ENCODE measurements around the gene HOXD10. TPM values are rescaled to one million over a fixed set of nuclear protein-coding genes. Genes with fewer than 3 reads are reported as not detected.

The HOXD10 gene
- total and polyA plus RNA-seq, 2 experiments from 2014 or later: 16.0 to 17.2 TPM

DNA sequence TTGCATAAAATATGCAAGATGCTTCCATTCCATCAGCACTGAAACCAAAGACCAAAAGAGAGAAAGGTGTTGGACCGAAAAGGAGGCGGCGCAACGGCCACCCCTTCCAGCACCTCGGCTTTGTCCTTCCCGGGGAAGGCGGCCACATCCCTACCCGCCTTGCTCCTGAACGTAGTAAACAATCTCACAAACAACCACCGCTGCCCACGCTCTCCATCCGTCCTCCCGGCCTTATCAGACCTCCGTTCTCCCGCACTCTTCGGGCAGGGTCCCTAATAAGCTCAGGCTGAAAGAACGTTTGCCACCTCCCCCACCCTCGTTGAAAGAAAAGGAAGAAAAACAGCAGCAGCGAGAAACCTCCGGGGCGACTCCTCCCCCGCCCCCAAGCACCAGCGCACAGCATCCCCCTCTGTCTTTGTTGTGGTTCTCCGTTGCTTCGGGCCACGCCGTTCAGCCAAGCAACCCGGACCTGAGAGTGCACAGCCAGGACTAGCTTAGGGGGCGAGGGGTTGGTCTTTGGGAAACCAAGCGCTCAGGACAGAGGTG lies 37.2 kb upstream of the HOXD10 start:
- H3K9me2 ChIP-seq (ENCODE audit: insufficient read depth): no peaks in the 10 kb centered on the region
- TF ChIP-seq EZH2phosphoT487 (IDR thresholded peaks at IDR 0.05; ENCODE audit: insufficient read depth, low read depth): no peak
- no peak for TF ChIP-seq EZH2 (IDR thresholded peaks at IDR 0.05; ENCODE audit: insufficient read depth, poor library complexity, severe bottlenecking)
- H3K79me2 ChIP-seq (ENCODE audit: insufficient read depth): no peaks in the 10 kb centered on the region
- no peaks in the 10 kb centered on the region for H4K20me1 ChIP-seq (ENCODE audit: insufficient read depth)
- WGBS, 2 experiments (ENCODE audit: low coverage in 1 of 2, low lambda C conversion rate in 2 of 2, missing lambda C conversion rate in 2 of 2): 11 to 16% methylated on average over 29 to 30 of the region's 30 CpGs
- DNase-seq: no peak
- peak overlapping the region; percentile 61 for H2AFZ ChIP-seq
- H3F3A ChIP-seq (ENCODE audit: insufficient read depth): no peaks in the 10 kb centered on the region
- no peaks in the 10 kb centered on the region for H3K9me3 ChIP-seq (ENCODE audit: low read depth)
- no peaks in the 10 kb centered on the region for H3K4me1 ChIP-seq (ENCODE audit: insufficient read depth)
- in situ Hi-C loops (cut with MboI): loop anchor here (5.0 to 10.0 kb wide), 2 partner anchors 392 to 715 kb away; no protein-coding TSS in a partner anchor
- no peak overlapping the region for H3K27ac ChIP-seq
- peaks cover 91% of the 10 kb centered on the region for H3K27me3 ChIP-seq (replicated peaks; ENCODE audit: insufficient read depth)
- H3K9ac ChIP-seq: no peak overlapping the region
- H3K4me3 ChIP-seq: peak overlapping the region; percentile 63
- peak overlapping the region; percentile 70 for H3K4me2 ChIP-seq (ENCODE audit: unreplicated experiment)
- H3K36me3 ChIP-seq (ENCODE audit: low read depth): no peaks in the 10 kb centered on the region

DNA sequence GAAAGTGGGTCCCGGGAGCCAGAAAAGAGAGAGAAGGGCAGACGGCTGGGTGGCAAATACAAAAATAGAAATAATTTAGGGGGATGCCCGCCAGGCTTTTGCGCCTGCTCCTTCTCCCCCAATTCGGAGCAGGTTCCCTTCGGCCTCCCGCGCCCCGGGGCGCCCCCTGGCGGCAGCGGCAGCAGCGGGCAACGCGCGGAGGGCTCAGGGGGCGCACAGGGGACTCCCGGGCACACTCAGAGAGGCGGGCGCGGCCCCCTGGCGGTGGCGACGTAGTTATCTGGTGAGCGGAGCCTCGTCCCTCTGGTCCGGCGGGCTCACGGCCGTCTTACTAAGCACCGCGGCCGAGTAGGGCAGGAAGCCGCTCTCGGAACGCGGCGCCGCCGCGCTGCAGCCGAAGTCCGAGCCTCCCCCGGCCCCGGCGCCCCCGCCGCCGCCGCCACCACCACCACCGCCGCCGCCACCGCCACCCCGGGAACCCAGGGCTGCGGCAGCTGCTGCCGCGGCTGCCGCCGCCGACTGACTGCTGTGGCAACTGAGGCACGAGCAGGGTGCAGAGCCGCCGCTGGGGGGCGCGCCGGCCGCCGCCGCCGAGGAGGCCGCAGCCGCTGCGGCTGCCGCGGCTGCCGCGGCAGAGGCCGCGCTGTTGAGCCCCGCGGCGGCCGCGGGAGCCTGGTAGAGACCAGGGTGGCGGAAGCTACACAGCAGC lies 36.6 kb upstream of the HOXD10 start:
- H3K36me3 ChIP-seq (ENCODE audit: low read depth): no peaks in the 10 kb centered on the region
- no peak for TF ChIP-seq EZH2 (IDR thresholded peaks at IDR 0.05; ENCODE audit: insufficient read depth, poor library complexity, severe bottlenecking)
- no peak for TF ChIP-seq EZH2phosphoT487 (IDR thresholded peaks at IDR 0.05; ENCODE audit: insufficient read depth, low read depth)
- no peaks in the 10 kb centered on the region for H3K79me2 ChIP-seq (ENCODE audit: insufficient read depth)
- no peak overlapping the region for H3K27ac ChIP-seq
- peaks cover 91% of the 10 kb centered on the region for H3K27me3 ChIP-seq (replicated peaks; ENCODE audit: insufficient read depth)
- H2AFZ ChIP-seq: peak overlapping the region; percentile 61
- H3K4me1 ChIP-seq (ENCODE audit: insufficient read depth): no peaks in the 10 kb centered on the region
- in situ Hi-C loops (cut with MboI): loop anchor here (5.0 to 10.0 kb wide), 2 partner anchors 393 to 715 kb away; no protein-coding TSS in a partner anchor
- peak overlapping the region; percentile 70 for H3K4me2 ChIP-seq (ENCODE audit: unreplicated experiment)
- no peaks in the 10 kb centered on the region for H3K9me3 ChIP-seq (ENCODE audit: low read depth)
- WGBS, 2 experiments (ENCODE audit: low coverage in 1 of 2, low lambda C conversion rate in 2 of 2, missing lambda C conversion rate in 2 of 2): 2 to 3% methylated on average over 52 to 62 of the region's 86 CpGs
- no peaks in the 10 kb centered on the region for H3K9me2 ChIP-seq (ENCODE audit: insufficient read depth)
- DNase-seq: peak; percentile 91
- H3K4me3 ChIP-seq: peak overlapping the region; percentile 63
- H4K20me1 ChIP-seq (ENCODE audit: insufficient read depth): no peaks in the 10 kb centered on the region
- no peaks in the 10 kb centered on the region for H3F3A ChIP-seq (ENCODE audit: insufficient read depth)
- no peak overlapping the region for H3K9ac ChIP-seq

DNA sequence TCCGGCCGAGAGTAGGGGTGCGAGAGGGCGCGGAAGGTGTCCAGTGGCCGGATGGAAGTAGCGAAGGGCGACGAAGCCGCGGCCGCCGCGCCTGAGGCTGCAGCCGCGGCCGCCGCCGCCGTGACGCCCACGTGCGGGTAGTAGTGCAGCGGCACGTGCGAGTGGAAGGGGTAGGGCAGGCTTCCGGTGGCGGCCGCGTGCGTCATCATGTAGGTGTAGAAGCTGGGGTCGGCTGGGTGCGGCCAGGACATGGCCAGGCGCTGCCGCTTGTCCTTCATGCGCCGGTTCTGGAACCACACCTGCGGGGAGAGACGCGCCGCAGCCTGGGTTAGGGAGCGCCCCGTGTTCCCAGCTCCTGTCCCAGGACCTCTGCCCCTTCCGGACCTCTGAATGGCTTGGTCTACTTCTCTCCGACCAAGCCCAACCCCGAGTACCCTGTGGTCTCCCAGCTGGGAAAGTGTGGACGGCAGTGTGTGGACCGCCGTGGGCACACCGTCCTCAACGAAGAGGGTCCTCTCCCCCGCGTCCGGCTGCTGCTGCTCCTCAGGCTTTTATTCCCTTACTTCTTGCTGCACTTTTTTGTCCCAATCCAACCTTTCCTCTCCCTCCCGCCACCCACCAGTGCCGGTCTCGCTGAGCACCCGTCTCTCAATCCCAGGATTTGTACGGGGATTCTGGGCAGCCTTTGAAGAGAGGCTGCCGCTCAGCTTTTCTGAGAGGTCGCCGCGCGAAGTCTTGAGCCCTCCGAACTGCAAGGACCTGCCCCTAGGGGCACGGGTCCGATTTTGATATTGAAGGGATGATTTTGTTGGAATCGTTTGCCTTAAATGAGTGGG lies 35.8 kb upstream of the HOXD10 start:
- in situ Hi-C loops (cut with MboI): no loop called here
- DNase-seq: peak; percentile 75

DNA sequence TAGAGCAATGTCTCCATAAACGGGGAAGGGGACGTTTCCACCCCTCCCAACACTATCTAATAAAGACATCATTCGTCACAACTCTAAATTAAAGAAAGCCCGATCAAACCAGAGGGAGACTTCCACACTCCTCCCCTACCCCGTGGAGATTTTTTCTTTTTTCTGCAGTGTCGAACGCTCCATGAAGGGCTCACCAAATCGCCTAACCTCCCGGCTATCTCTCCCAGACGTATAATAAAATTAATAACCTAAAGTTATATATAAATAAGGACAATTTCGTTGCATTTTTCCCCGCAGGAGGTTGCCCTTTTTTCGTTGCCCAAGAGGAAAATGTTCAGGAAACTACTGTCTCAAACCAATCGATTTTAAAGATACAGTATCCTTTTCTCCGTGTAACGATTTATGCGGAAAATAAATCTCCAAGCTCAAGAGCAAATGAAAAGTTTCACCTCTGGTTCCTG lies 35.2 kb upstream of the HOXD10 start:
- no peak for DNase-seq
- peaks cover 89% of the 10 kb centered on the region for H3K27me3 ChIP-seq (replicated peaks; ENCODE audit: insufficient read depth)
- no peaks in the 10 kb centered on the region for H3K9me2 ChIP-seq (ENCODE audit: insufficient read depth)
- in situ Hi-C loops (cut with MboI): no loop called here
- H4K20me1 ChIP-seq (ENCODE audit: insufficient read depth): no peaks in the 10 kb centered on the region
- no peaks in the 10 kb centered on the region for H3K9me3 ChIP-seq (ENCODE audit: low read depth)
- no peak overlapping the region for H3K27ac ChIP-seq
- TF ChIP-seq EZH2phosphoT487 (IDR thresholded peaks at IDR 0.05; ENCODE audit: insufficient read depth, low read depth) (no peak), EZH2 (IDR thresholded peaks at IDR 0.05; ENCODE audit: insufficient read depth, poor library complexity, severe bottlenecking) (peak; percentile 99)
- no peaks in the 10 kb centered on the region for H3K4me1 ChIP-seq (ENCODE audit: insufficient read depth)
- H3K36me3 ChIP-seq (ENCODE audit: low read depth): no peaks in the 10 kb centered on the region
- H3K79me2 ChIP-seq (ENCODE audit: insufficient read depth): no peaks in the 10 kb centered on the region
- no peak overlapping the region for H3K4me3 ChIP-seq
- H3K9ac ChIP-seq: no peak overlapping the region
- H2AFZ ChIP-seq: no peak overlapping the region
- no peak overlapping the region for H3K4me2 ChIP-seq (ENCODE audit: unreplicated experiment)
- WGBS, 2 experiments (ENCODE audit: low coverage in 1 of 2, low lambda C conversion rate in 2 of 2, missing lambda C conversion rate in 2 of 2): 12 to 13% methylated on average over 17 of the region's 17 CpGs
- no peaks in the 10 kb centered on the region for H3F3A ChIP-seq (ENCODE audit: insufficient read depth)

More for the DNA sequence above, 35.8 kb upstream of the HOXD10 start:
- Histone ChIP-seq H3K27me3 (replicated peaks; ENCODE audit: insufficient read depth) (peaks cover 91% of the 10 kb centered on the region), H4K20me1 (ENCODE audit: insufficient read depth) (no peaks in the 10 kb centered on the region), H3K9ac (no peak overlapping the region), H3K4me1 (ENCODE audit: insufficient read depth) (no peaks in the 10 kb centered on the region), H3K27ac (no peak overlapping the region), H3K9me2 (ENCODE audit: insufficient read depth) (no peaks in the 10 kb centered on the region), H3F3A (ENCODE audit: insufficient read depth) (no peaks in the 10 kb centered on the region), H2AFZ (peak overlapping the region; percentile 50), H3K36me3 (ENCODE audit: low read depth) (no peaks in the 10 kb centered on the region), H3K79me2 (ENCODE audit: insufficient read depth) (no peaks in the 10 kb centered on the region), H3K4me2 (ENCODE audit: unreplicated experiment) (no peak overlapping the region), H3K4me3 (peak overlapping the region; percentile 63), H3K9me3 (ENCODE audit: low read depth) (no peaks in the 10 kb centered on the region)
- WGBS, 2 experiments (ENCODE audit: low coverage in 1 of 2, low lambda C conversion rate in 2 of 2, missing lambda C conversion rate in 2 of 2): 11 to 13% methylated on average over 67 to 68 of the region's 68 CpGs
- no peak for TF ChIP-seq EZH2 (IDR thresholded peaks at IDR 0.05; ENCODE audit: insufficient read depth, poor library complexity, severe bottlenecking)
- no peak; the same call in 1 of the 2 replicates for TF ChIP-seq EZH2phosphoT487 (IDR thresholded peaks at IDR 0.05; ENCODE audit: insufficient read depth, low read depth)

Data from GM23248 (cell line).